ENCODE data around the gene WNT3.

GRCh38 chr17:46832331-46832821 lies 13.9 kb upstream of the WNT3 start:
- TF ChIP-seq CTCF (IDR thresholded peaks at IDR 0.05 in 2 of 3, conservative IDR thresholded peaks at IDR 0.05 in 1 of 3; ENCODE audit: borderline replicate concordance in 1 of 3, insufficient read depth in 1 of 3, low read depth in 2 of 3, low read length in 2 of 3): no peak
- no peak for TF ChIP-seq FOSL1 (IDR thresholded peaks at IDR 0.05; ENCODE audit: low read depth)
- TF ChIP-seq CEBPB (IDR thresholded peaks at IDR 0.05; ENCODE audit: low read depth): no peak
- no peak for TF ChIP-seq POLR2AphosphoS5 (IDR thresholded peaks at IDR 0.05; ENCODE audit: low read depth, low read length)
- TF ChIP-seq MAX (IDR thresholded peaks at IDR 0.05): no peak
- TF ChIP-seq POLR2A (IDR thresholded peaks at IDR 0.05; ENCODE audit: borderline replicate concordance, extremely low read depth, insufficient read depth, insufficient read length): no peak
- no peak for TF ChIP-seq EZH2 (IDR thresholded peaks at IDR 0.05)
- TF ChIP-seq JUND (IDR thresholded peaks at IDR 0.05): no peak
- TF ChIP-seq RAD21 (IDR thresholded peaks at IDR 0.05; ENCODE audit: low read depth): no peak
- TF ChIP-seq EZH2phosphoT487 (IDR thresholded peaks at IDR 0.05; ENCODE audit: borderline replicate concordance): no peak

Measured in HCT116 (cell line).